Measurements from ENCODE around the gene MPG. TPM values are rescaled to one million over a fixed set of nuclear protein-coding genes. Genes with fewer than 3 reads are reported as not detected.
"Not testable (repeated sequence)": the region's sequence is repeated elsewhere in the genome, so short reads cannot be mapped to it uniquely, and the experiment has no call there.

The MPG gene
- total RNA-seq, 1 experiment from 2014 or later: 30.6 TPM

DNA sequence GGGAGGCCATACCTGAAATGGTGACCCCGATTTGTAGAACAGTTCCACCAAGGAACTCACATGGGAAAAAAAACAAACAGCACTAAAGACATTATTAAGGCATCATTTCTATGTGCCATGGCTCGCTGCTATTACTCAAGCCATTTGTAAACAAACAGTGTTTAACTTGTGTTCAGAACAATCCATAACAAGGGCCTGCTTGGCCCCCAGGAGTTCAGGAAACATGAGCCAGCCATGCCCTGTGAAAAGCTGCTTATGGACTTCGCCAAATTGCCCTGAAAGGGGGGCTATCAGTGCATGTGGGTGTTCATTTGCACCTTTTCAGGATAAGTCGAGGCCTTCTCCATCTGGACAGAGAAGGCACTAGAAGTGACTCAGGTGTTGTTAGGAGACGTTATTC, 32.6 kb upstream of the MPG start:
- Histone ChIP-seq H3K4me3 (ENCODE audit: low read depth, low read length, poor library complexity, severe bottlenecking) (no peak overlapping the region), H3K36me3 (ENCODE audit: insufficient read depth, low read length, poor library complexity, severe bottlenecking) (peaks cover 30% of the 10 kb centered on the region), H3K27ac (ENCODE audit: low read depth, low read length, poor library complexity, severe bottlenecking) (no peak overlapping the region), H3K9me3 (ENCODE audit: low read depth, low read length, poor library complexity, severe bottlenecking) (no peaks in the 10 kb centered on the region), H3K27me3 (replicated peaks; ENCODE audit: insufficient read depth, low read depth, low read length, poor library complexity) (no peaks in the 10 kb centered on the region), H3K4me1 (ENCODE audit: insufficient read depth, low read length, poor library complexity, severe bottlenecking) (no peaks in the 10 kb centered on the region)
- CTCF ChIA-PET: no interaction called here
- TF ChIP-seq, protein P1, sequence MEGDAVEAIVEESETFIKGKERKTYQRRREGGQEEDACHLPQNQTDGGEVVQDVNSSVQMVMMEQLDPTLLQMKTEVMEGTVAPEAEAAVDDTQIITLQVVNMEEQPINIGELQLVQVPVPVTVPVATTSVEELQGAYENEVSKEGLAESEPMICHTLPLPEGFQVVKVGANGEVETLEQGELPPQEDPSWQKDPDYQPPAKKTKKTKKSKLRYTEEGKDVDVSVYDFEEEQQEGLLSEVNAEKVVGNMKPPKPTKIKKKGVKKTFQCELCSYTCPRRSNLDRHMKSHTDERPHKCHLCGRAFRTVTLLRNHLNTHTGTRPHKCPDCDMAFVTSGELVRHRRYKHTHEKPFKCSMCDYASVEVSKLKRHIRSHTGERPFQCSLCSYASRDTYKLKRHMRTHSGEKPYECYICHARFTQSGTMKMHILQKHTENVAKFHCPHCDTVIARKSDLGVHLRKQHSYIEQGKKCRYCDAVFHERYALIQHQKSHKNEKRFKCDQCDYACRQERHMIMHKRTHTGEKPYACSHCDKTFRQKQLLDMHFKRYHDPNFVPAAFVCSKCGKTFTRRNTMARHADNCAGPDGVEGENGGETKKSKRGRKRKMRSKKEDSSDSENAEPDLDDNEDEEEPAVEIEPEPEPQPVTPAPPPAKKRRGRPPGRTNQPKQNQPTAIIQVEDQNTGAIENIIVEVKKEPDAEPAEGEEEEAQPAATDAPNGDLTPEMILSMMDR (conservative IDR thresholded peaks at IDR 0.05; ENCODE audit: low read depth, low read length): no peak
- TF ChIP-seq EZH2 (IDR thresholded peaks at IDR 0.05; ENCODE audit: borderline replicate concordance, low read depth, low read length, poor library complexity, severe bottlenecking): no peak
- no peak for DNase-seq (ENCODE audit: low spot score)
- BruUV-seq (replicated peaks): no TSS peak
- intact Hi-C loops (cut with micrococcal nuclease; ENCODE audit: unreplicated experiment): no loop called here
- POLR2A ChIA-PET (ENCODE audit: low non-redundant PET): interaction anchor here (0.5 kb wide), 1 partner anchor 307 kb away, joined by 4 read pairs; the partner anchor contains the start of gene AXIN1

DNA sequence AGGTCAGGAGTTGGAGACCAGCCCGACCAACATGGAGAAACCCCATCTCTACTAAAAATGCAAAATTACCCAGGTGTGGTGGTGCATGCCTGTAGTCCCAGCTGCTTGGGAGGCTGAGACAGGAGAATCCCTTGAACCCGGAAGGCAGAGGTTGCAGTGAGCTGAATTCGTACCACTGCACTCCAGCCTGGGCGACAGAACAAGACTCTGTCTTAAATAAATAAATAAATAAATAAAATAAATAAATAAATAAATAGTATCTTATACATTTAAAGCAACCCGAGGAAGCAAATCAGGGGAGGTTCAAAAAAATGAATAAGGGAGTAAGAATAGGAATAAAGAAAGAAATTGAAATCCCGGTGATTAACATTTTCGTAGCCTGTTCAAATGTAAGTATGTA, 31.5 kb upstream of the MPG start:
- H3K27ac ChIP-seq (ENCODE audit: low read depth, low read length, poor library complexity, severe bottlenecking); POLR2A ChIA-PET (ENCODE audit: low non-redundant PET); DNase-seq (ENCODE audit: low spot score); H3K4me1 ChIP-seq (ENCODE audit: insufficient read depth, low read length, poor library complexity, severe bottlenecking); intact Hi-C loops (cut with micrococcal nuclease; ENCODE audit: unreplicated experiment); H3K9me3 ChIP-seq (ENCODE audit: low read depth, low read length, poor library complexity, severe bottlenecking); BruUV-seq (replicated peaks); H3K27me3 ChIP-seq (replicated peaks; ENCODE audit: insufficient read depth, low read depth, low read length, poor library complexity); H3K4me3 ChIP-seq (ENCODE audit: low read depth, low read length, poor library complexity, severe bottlenecking): not testable (repeated sequence)
- CTCF ChIA-PET: interaction anchor here (0.6 kb wide), 1 partner anchor 20 kb away, joined by 3 read pairs; no protein-coding TSS in a partner anchor
- peaks cover 34% of the 10 kb centered on the region for H3K36me3 ChIP-seq (ENCODE audit: insufficient read depth, low read length, poor library complexity, severe bottlenecking)

DNA sequence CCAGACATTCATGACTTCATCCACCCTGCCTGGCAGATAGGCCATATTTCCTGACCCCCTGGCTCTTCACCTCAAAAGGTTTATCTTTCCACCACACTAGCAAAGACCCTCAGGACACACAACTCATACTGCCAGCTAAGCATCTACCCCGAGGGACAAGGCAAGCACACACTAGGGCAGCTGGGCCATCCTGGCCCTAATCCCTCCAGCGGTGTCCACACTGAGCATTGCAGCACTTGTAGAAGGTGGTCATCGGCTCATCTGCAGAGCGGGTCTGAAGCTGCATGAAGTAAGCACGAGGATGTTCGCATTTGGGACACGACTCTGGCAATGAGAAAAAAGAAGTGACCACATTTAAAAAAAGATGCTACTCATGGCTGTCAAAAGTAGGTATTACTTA, 30.8 kb upstream of the MPG start:
- POLR2A ChIA-PET (ENCODE audit: low non-redundant PET): no interaction called here

More for the DNA sequence above, 30.8 kb upstream of the MPG start:
- Histone ChIP-seq H3K4me1 (ENCODE audit: insufficient read depth, low read length, poor library complexity, severe bottlenecking) (peaks cover 7% of the 10 kb centered on the region), H3K4me3 (ENCODE audit: low read depth, low read length, poor library complexity, severe bottlenecking) (no peak overlapping the region), H3K27me3 (replicated peaks; ENCODE audit: insufficient read depth, low read depth, low read length, poor library complexity) (no peaks in the 10 kb centered on the region), H3K27ac (ENCODE audit: low read depth, low read length, poor library complexity, severe bottlenecking) (no peak overlapping the region), H3K36me3 (ENCODE audit: insufficient read depth, low read length, poor library complexity, severe bottlenecking) (peaks cover 34% of the 10 kb centered on the region), H3K9me3 (ENCODE audit: low read depth, low read length, poor library complexity, severe bottlenecking) (no peaks in the 10 kb centered on the region)
- TF ChIP-seq, protein P1 (conservative IDR thresholded peaks at IDR 0.05; ENCODE audit: low read depth, low read length): no peak
- no peak for TF ChIP-seq EZH2 (IDR thresholded peaks at IDR 0.05; ENCODE audit: borderline replicate concordance, low read depth, low read length, poor library complexity, severe bottlenecking)
- no peak for DNase-seq (ENCODE audit: low spot score)
- intact Hi-C loops (cut with micrococcal nuclease; ENCODE audit: unreplicated experiment): no loop called here
- CTCF ChIA-PET: no interaction called here
- no TSS peak for BruUV-seq (replicated peaks)
